Osteoblast (primary cell): ENCODE measurements around the gene TSPAN13. TPM values are rescaled to one million over a fixed set of nuclear protein-coding genes. Genes with fewer than 3 reads are reported as not detected.
A peak's percentile ranks its signal among the peaks of the same experiment; 100 is the strongest.

Experiments
- DNase-seq: peaks from one replicate; pipeline ENCODE4 v3.0.0; 2011; ENCODE audit warnings: low spot score, mixed read lengths; ENCODE audit not compliant: insufficient read length; ENCODE audit errors: missing footprints
- H2AFZ ChIP-seq: 2 replicates; pipeline ENCODE4 v1.6.0; 2011; ENCODE audit warnings: mild to moderate bottlenecking, low read length
- H3K27ac ChIP-seq: 2 replicates; pipeline ENCODE4 v1.5.1; 2011; ENCODE audit warnings: mild to moderate bottlenecking, low read depth, low read length, moderate library complexity
- H3K27me3 ChIP-seq: 2 replicates; pipeline ENCODE4 v1.6.0; 2012; ENCODE audit warnings: mild to moderate bottlenecking, control low read depth, inconsistent platforms, low read length, moderate library complexity; ENCODE audit not compliant: insufficient read depth
- H3K36me3 ChIP-seq: 2 replicates; pipeline ENCODE4 v1.5.1; 2011; ENCODE audit warnings: mild to moderate bottlenecking, low read length, control low read depth, moderate library complexity; ENCODE audit not compliant: insufficient read depth
- H3K4me1 ChIP-seq: 2 replicates; pipeline ENCODE4 v1.5.1; 2011; ENCODE audit warnings: mild to moderate bottlenecking, low read length, control low read depth, moderate library complexity; ENCODE audit not compliant: insufficient read depth
- H3K4me2 ChIP-seq: 2 replicates; pipeline ENCODE4 v1.6.0; 2011; ENCODE audit warnings: mild to moderate bottlenecking, low read length; ENCODE audit not compliant: insufficient read depth
- H3K4me3 ChIP-seq: fragments of 200-600 bp; sonication (generic); 3 replicates; pipeline ENCODE4 v1.5.1; 2012; ENCODE audit warnings: mild to moderate bottlenecking, low read length, inconsistent platforms; ENCODE audit not compliant: insufficient read depth
- H3K79me2 ChIP-seq: 2 replicates; pipeline ENCODE4 v1.6.0; 2012; ENCODE audit warnings: mild to moderate bottlenecking, low read length, control low read depth, inconsistent platforms; ENCODE audit not compliant: insufficient read depth
- H3K9me3 ChIP-seq: 2 replicates; pipeline ENCODE4 v1.5.1; 2011; ENCODE audit warnings: low read depth, low read length, control low read depth
- H4K20me1 ChIP-seq: 2 replicates; pipeline ENCODE4 v1.6.0; 2012; ENCODE audit warnings: mild to moderate bottlenecking, low read length, control low read depth; ENCODE audit not compliant: insufficient read depth
- total RNA-seq: library from RNA; depleted of rRNA; stranded (reverse); fragments of >200 nt; gene quantifications from 2 replicates; pipeline ENCODE4 v1.2.3, GENCODE V29; 2012
- TF ChIP-seq, protein P1 (sequence below): IDR thresholded peaks from 2 replicates; pipeline ENCODE4 v1.5.1; 2011; ENCODE audit warnings: mild to moderate bottlenecking, low read depth, low read length, moderate library complexity; ENCODE audit errors: extremely low read depth

TSPAN13 gene
- total RNA-seq, 1 donor, result 1.8 TPM

DNA sequence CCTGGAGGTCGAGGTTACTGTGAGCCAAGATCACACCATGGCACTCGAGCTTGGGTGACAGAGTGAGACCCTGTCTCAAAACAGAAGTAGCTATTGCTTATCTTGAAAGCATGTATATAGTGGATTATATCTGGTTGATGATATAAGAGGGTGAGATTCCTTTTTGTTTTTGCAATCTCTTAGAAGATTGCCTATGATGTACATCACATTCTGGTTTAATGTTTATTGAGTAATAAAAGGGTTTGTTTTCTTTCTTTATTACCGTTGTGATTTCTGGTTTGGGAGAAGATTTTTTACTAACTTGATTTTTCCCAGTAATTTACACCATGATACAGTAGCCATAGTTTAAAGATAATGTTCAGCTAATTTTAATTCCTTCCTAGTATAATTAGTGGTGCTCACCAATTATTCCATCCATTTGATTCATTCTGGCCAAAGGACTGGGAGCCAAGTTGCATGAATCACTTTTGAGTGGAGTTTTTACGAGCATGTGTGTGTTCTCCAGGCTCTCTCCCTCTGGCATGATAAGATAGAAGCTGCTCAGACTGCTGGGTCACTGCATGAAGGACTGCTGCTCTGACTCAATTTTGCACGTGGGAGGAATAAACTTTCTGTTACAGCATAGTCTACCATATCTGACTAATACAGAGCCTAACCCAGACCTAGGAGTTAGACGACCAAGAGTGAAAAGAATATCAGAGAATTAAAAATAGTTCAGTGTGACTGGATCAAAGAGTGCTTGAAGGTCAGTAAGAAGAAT is 13.5 kb upstream of the TSPAN13 start:
- Histone ChIP-seq H3K4me2 (peak overlapping the region; percentile 23), H3K4me3 (no peak overlapping the region), H3K9me3 (no peaks in the 10 kb centered on the region), H3K79me2 (no peaks in the 10 kb centered on the region), H3K27ac (peak overlapping the region; percentile 72), H2AFZ (no peak overlapping the region), H3K36me3 (no peaks in the 10 kb centered on the region), H4K20me1 (no peaks in the 10 kb centered on the region), H3K4me1 (peaks cover 31% of the 10 kb centered on the region), H3K27me3 (no peaks in the 10 kb centered on the region)
- peak; percentile 96 for DNase-seq
- TF ChIP-seq, protein P1, sequence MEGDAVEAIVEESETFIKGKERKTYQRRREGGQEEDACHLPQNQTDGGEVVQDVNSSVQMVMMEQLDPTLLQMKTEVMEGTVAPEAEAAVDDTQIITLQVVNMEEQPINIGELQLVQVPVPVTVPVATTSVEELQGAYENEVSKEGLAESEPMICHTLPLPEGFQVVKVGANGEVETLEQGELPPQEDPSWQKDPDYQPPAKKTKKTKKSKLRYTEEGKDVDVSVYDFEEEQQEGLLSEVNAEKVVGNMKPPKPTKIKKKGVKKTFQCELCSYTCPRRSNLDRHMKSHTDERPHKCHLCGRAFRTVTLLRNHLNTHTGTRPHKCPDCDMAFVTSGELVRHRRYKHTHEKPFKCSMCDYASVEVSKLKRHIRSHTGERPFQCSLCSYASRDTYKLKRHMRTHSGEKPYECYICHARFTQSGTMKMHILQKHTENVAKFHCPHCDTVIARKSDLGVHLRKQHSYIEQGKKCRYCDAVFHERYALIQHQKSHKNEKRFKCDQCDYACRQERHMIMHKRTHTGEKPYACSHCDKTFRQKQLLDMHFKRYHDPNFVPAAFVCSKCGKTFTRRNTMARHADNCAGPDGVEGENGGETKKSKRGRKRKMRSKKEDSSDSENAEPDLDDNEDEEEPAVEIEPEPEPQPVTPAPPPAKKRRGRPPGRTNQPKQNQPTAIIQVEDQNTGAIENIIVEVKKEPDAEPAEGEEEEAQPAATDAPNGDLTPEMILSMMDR, result no peak

DNA sequence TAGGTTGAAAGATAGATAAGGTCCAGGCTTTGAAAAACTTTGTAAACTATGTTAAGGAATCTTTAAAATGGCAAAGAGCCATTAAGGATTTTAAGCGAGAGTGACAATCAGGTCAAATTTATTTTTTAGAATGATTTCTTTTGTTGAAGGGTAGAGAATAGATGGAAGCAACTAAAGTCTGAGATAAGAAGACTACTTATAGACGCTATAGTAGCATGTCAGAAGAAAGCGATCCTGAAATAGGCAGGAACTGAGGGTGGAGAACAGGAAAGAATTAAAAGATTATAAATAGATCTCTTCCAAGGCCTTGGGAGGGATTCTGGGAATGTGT is 13.0 kb upstream of the TSPAN13 start:
- Histone ChIP-seq H3K4me2 (no peak overlapping the region), H3K9me3 (no peaks in the 10 kb centered on the region), H2AFZ (no peak overlapping the region), H3K4me3 (no peak overlapping the region), H3K27me3 (no peaks in the 10 kb centered on the region), H3K36me3 (no peaks in the 10 kb centered on the region), H3K27ac (peak overlapping the region; percentile 72), H3K79me2 (no peaks in the 10 kb centered on the region), H4K20me1 (no peaks in the 10 kb centered on the region), H3K4me1 (peaks cover 31% of the 10 kb centered on the region)
- TF ChIP-seq, protein P1, result no peak
- no peak for DNase-seq

DNA sequence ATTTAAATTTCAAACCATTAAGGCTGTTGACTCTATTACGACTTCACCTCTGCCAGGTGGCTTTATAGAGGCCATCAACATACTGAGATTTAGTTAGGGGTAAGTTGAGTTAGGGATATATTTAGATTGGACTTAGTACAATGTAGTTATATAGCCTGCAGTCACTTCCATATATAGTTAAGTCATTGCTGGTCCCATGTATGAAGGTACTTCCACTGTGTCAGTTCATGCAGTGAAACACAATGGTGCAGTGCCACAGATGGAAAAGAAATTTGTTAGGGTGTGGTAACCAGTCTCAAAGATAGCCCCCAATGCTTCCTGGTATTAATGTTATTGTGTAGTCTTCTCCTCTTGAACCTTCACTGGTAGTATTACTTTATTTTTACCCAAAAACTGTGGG is 12.6 kb upstream of the TSPAN13 start:
- Histone ChIP-seq H3K27me3 (no peaks in the 10 kb centered on the region), H4K20me1 (no peaks in the 10 kb centered on the region), H3K4me1 (peaks cover 31% of the 10 kb centered on the region), H3K9me3 (no peaks in the 10 kb centered on the region), H3K27ac (peak overlapping the region; percentile 72), H3K4me2 (no peak overlapping the region), H3K36me3 (no peaks in the 10 kb centered on the region), H3K79me2 (no peaks in the 10 kb centered on the region), H3K4me3 (no peak overlapping the region), H2AFZ (no peak overlapping the region)
- DNase-seq, result no peak
- TF ChIP-seq, protein P1, result no peak

DNA sequence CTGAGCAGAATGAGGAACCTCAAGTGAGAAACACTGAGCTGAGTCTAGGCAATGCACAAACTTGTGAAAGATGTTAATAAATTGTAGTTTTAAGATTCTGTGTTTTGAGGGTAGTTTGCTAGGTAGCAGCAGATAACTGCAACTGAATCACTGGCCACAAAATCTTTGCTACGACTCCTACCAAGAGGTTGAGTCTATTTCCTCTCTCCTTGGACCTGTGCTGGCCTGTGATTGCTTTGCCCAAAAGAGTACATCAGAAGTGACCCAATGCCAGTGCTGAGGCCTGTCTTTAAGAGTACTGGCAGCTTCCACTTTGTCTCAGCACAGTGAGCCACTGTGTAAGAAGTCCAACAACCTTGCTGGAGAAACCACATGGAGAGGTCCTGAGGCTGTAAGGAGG is 11.9 kb upstream of the TSPAN13 start:
- Histone ChIP-seq H3K9me3 (no peaks in the 10 kb centered on the region), H4K20me1 (no peaks in the 10 kb centered on the region), H3K27me3 (no peaks in the 10 kb centered on the region), H3K4me1 (peaks cover 31% of the 10 kb centered on the region), H3K79me2 (no peaks in the 10 kb centered on the region), H2AFZ (no peak overlapping the region), H3K27ac (peak overlapping the region; percentile 72), H3K4me3 (no peak overlapping the region), H3K4me2 (no peak overlapping the region), H3K36me3 (no peaks in the 10 kb centered on the region)
- TF ChIP-seq, protein P1, result no peak
- peak; percentile 27 for DNase-seq
